Neural crest cell (in vitro differentiated cells): Measurements from ENCODE around the gene PJA2. TPM values are rescaled to one million over a fixed set of nuclear protein-coding genes. Genes with fewer than 3 reads are reported as not detected.
A peak's percentile ranks its signal among the peaks of the same experiment; 100 is the strongest.
"Not testable (repeated sequence)": the region's sequence is repeated elsewhere in the genome, so short reads cannot be mapped to it uniquely, and the experiment has no call there.

ENCODE experiments used
- DNase-seq: peaks from one replicate; pipeline ENCODE4 v3.0.0; 2021; ENCODE audit warnings: low read depth, mixed read lengths, low spot score
- H3K27ac Mint-ChIP-seq: one replicate; pipeline ENCODE4 v1.8.0; 2021; ENCODE audit warnings: mild to moderate bottlenecking, mixed read lengths; ENCODE audit not compliant: unreplicated experiment
- H3K27me3 Mint-ChIP-seq: 2 replicates; pipeline ENCODE4 v1.8.0; 2021; ENCODE audit warnings: low read depth, mild to moderate bottlenecking, mixed read lengths
- H3K36me3 Mint-ChIP-seq: 2 replicates; pipeline ENCODE4 v1.8.0; 2021; ENCODE audit warnings: low read depth, mild to moderate bottlenecking, mixed read lengths
- H3K4me1 Mint-ChIP-seq: 2 replicates; pipeline ENCODE4 v1.8.0; 2021; ENCODE audit warnings: mixed read lengths
- H3K4me3 Mint-ChIP-seq: one replicate; pipeline ENCODE4 v1.8.0; 2021; ENCODE audit warnings: mild to moderate bottlenecking, mixed read lengths
- H3K9me3 Mint-ChIP-seq: 2 replicates; pipeline ENCODE4 v1.8.0; 2021; ENCODE audit warnings: mixed read lengths
- total RNA-seq: library from RNA; stranded (reverse); gene quantifications from 2 replicates; pipeline ENCODE4 v1.2.1, GENCODE V29; 2021
- TF ChIP-seq, protein P1 (sequence below): fragments of 200-600 bp; sonication (generic); conservative IDR thresholded peaks from 2 replicates; pipeline ENCODE4 v1.5.0; 2021; ENCODE audit warnings: antibody characterized with exemption, mild to moderate bottlenecking

PJA2 gene
- total RNA-seq, 1 donor from 2014 or later: 51.2 TPM

DNA sequence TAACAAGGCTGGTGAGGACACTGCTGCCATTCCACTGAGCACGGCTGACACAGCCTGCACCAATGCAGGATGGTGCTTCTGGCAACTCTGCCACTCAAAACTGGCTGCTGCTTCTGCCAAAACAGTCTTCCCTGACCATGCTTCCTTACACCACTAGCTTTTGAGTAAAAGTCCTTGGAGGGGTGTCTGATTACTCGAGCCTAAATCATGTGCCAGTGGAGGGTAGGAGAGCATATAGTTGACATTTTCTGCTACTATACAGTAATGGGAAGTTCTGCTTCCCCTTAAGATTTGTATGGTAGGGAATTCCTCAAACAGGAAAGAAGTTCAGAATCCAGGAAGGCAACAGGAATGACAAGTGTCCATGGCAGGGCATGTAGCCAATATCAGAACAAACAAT is 12.2 kb upstream of the PJA2 start:
- Mint-ChIP-seq H3K9me3 (peaks cover 5% of the 10 kb centered on the region), H3K4me1 (peaks cover 15% of the 10 kb centered on the region), H3K4me3 (no peak overlapping the region), H3K27ac (no peak overlapping the region), H3K27me3 (no peaks in the 10 kb centered on the region), H3K36me3 (peaks cover 2% of the 10 kb centered on the region)
- TF ChIP-seq, protein P1, sequence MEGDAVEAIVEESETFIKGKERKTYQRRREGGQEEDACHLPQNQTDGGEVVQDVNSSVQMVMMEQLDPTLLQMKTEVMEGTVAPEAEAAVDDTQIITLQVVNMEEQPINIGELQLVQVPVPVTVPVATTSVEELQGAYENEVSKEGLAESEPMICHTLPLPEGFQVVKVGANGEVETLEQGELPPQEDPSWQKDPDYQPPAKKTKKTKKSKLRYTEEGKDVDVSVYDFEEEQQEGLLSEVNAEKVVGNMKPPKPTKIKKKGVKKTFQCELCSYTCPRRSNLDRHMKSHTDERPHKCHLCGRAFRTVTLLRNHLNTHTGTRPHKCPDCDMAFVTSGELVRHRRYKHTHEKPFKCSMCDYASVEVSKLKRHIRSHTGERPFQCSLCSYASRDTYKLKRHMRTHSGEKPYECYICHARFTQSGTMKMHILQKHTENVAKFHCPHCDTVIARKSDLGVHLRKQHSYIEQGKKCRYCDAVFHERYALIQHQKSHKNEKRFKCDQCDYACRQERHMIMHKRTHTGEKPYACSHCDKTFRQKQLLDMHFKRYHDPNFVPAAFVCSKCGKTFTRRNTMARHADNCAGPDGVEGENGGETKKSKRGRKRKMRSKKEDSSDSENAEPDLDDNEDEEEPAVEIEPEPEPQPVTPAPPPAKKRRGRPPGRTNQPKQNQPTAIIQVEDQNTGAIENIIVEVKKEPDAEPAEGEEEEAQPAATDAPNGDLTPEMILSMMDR: no peak
- no peak for DNase-seq

DNA sequence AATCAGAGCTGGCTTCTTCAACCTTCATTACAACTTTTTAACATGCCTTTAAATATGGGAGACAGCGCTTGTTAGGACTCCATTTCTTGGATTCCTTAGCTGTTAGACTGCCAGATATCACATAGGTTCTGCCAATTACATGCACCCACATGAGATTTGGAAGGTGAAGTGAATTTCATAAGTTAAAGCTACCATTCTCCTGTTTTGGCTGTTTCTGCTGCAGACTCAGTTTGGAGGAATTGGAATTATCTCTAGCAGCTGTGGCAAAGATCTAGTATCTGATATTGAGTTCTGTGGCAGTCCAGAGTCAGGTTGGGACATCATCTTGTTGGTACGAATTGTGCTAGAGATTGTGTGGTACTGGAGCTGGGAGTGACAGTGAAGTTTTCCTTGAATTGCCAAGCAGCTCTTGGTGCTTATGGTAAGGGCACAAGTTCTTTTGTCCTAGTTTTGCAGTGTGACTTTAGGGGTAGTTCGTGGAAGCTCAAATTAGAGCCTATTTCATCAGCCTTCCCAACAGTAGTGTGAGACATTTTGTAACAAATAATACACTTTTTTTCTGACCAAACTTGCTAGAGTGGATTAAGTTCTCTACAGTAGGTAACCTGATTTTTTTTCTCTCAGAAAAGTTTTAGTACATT is 9.1 kb upstream of the PJA2 start:
- Mint-ChIP-seq H3K27me3 (no peaks in the 10 kb centered on the region), H3K4me3 (no peak overlapping the region), H3K4me1 (peaks cover 7% of the 10 kb centered on the region), H3K36me3 (peaks cover 11% of the 10 kb centered on the region), H3K9me3 (peaks cover 10% of the 10 kb centered on the region), H3K27ac (no peak overlapping the region)
- TF ChIP-seq, protein P1: no peak
- no peak for DNase-seq

DNA sequence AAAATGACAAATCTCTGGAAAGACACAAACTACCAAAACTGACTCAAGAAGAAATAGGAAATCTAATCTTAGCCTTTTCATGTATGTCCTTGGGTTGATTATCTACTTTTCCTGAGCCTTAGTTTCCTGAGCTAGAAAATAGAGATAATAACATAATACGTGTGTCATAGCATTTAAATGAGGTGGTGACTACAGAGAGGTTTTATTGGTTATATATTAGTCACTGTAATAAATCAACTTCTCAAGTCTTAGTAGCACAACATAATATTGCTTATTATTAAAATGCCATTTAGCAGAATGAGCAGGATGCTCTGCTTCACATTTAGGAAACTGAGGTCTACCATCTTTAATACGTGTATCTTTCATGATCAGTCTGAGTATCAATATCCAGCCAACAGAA is 7.1 kb upstream of the PJA2 start:
- TF ChIP-seq, protein P1: no peak
- DNase-seq: no peak
- H3K27ac Mint-ChIP-seq: no peak overlapping the region
- peaks cover 24% of the 10 kb centered on the region for H3K4me1 Mint-ChIP-seq
- no peak overlapping the region for H3K4me3 Mint-ChIP-seq
- no peaks in the 10 kb centered on the region for H3K27me3 Mint-ChIP-seq
- H3K9me3 Mint-ChIP-seq: peaks cover 10% of the 10 kb centered on the region
- H3K36me3 Mint-ChIP-seq: peaks cover 14% of the 10 kb centered on the region

DNA sequence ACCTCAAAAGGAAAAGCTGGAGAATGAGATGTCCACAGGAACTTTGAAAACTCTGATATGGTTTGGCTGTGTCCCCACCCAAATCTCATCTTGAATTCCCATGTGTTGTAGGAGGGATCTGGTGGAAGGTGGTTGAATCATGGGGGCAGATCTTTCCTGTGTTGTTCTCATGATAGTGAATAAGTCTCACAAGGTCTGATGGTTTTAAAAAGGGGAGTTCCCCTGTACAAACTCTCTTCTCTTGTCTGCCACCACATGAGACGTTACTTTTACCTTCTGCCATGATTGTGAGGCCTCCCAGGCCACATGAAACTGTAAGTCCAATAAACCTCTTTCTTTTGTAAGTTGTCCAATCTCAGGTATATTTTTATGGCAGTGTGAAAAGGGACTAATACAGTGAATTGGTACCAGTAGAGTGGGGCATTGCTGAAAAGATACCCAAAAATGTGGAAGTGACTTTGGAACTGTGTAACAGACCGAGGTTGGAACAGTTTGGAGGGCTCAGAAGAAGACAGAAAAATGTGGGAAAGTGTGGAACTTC is 4.2 kb upstream of the PJA2 start:
- H3K4me1 Mint-ChIP-seq: peaks cover 35% of the 10 kb centered on the region
- peak overlapping the region; percentile 52 for H3K4me3 Mint-ChIP-seq
- H3K27me3 Mint-ChIP-seq, DNase-seq: not testable (repeated sequence)
- H3K27ac Mint-ChIP-seq: peak overlapping the region; percentile 81
- H3K36me3 Mint-ChIP-seq: peaks cover 14% of the 10 kb centered on the region
- peaks cover 10% of the 10 kb centered on the region for H3K9me3 Mint-ChIP-seq

DNA sequence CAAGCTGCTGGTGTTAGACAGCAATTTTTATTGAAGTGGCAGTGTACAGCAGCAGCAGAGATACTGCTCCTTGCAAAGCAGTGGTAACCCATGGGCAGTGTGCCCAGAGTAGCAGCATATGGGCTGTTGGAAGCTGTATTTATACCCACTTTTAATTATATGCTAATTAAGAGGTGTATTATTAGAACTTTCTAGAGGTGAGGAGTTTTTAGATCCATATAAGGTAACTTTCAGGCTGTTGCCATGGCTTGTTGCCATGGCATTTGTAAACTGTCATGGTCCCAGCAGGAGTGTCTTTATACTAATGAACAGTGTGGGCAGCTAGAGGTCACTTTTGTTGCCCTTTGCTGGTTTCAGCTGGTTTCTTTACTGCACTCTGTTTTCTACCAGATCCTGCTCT is 3.7 kb upstream of the PJA2 start:
- H3K9me3 Mint-ChIP-seq: peaks cover 10% of the 10 kb centered on the region
- H3K36me3 Mint-ChIP-seq: peaks cover 14% of the 10 kb centered on the region
- peak overlapping the region; percentile 81 for H3K27ac Mint-ChIP-seq
- no peaks in the 10 kb centered on the region for H3K27me3 Mint-ChIP-seq
- TF ChIP-seq, protein P1: no peak
- DNase-seq: no peak
- peaks cover 35% of the 10 kb centered on the region for H3K4me1 Mint-ChIP-seq
- H3K4me3 Mint-ChIP-seq: peak overlapping the region; percentile 52

DNA sequence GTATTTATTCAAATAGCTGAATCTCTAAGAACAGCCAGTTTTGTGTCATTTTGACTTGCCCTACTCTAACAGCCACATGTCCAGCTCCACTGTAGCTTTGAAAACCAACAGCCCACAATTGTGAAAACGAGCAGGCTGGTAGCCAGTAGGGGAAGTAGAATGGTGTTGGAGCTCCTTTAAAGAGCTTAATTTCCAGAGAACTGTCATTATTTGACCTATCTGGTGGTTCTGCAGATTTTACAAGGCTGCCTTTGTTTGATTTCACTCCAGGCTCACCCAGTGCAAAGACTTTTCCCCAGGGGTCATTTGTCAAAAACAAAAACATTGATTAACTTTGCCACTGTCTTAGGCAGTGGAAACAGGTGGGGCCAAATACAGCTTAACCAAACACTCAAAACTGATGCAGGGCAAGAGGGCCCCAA is 3.2 kb upstream of the PJA2 start:
- H3K27ac Mint-ChIP-seq: peak overlapping the region; percentile 81
- TF ChIP-seq, protein P1: no peak
- no peak for DNase-seq
- peaks cover 40% of the 10 kb centered on the region for H3K4me1 Mint-ChIP-seq
- no peaks in the 10 kb centered on the region for H3K27me3 Mint-ChIP-seq
- H3K36me3 Mint-ChIP-seq: peaks cover 14% of the 10 kb centered on the region
- H3K9me3 Mint-ChIP-seq: peaks cover 10% of the 10 kb centered on the region
- H3K4me3 Mint-ChIP-seq: peak overlapping the region; percentile 52
